GM19438 (cell line): ENCODE results near the gene ZNF433.
"Not testable (repeated sequence)": the region's sequence is repeated elsewhere in the genome, so short reads cannot be mapped to it uniquely, and the experiment has no call there.

Source experiments
- ATAC-seq: cut with Tn5 transposase; IDR thresholded peaks from one replicate; pipeline ENCODE4 v1.9.1; 2021; ENCODE audit warnings: low read depth; ENCODE audit not compliant: unreplicated experiment

The ZNF433 gene

DNA sequence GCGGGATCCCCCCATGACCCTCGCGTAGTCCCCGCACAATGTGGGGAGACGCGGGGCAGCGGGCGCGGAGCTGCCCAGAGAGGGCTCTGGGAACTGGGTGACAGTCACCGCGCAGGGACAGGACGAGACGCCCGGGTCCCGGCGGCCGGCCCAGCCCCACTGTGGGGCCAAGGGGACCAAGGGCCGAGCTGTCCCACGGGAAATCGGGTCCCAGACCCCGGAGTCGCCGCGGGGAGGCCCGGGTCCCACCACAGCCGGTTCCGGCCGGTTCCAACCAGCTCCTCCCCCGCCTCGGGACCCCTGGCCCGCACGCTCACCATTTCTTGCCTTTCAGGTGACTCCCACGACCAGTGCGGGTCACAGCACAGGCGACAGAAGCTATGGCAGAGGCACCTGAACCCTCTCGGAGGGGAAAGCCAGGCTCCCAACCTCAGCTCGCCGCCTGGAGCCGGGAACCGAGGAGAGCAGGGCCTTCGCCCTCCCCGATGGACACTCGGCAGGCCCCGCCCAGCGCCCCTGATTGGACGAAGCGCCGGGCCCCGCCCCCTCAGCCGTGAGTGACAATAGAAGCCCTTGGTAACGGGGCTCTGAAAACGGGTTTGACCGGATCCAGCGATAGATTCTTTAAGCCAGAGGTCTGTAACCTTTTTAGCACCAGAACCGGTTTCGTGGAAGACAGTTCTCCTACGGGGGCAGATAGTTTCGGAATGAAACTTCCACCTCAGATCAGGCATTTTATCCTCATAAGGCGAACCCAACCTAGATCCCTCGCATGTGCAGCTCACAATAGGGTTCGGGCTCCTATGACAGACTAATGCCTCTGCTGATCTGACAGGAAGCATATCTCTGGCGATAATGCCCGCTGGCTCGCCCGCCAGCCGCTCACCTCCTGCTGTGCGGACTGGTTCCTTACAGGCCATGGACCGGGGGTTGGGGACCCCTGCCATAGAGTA, at the start of gene ZNF433:
Gene ZNF433 (minus strand): TSS at position 460 of the 953 bp plus-strand sequence. CDS start 140 bp downstream, at position 320.
- peak; percentile 94 for ATAC-seq

DNA sequence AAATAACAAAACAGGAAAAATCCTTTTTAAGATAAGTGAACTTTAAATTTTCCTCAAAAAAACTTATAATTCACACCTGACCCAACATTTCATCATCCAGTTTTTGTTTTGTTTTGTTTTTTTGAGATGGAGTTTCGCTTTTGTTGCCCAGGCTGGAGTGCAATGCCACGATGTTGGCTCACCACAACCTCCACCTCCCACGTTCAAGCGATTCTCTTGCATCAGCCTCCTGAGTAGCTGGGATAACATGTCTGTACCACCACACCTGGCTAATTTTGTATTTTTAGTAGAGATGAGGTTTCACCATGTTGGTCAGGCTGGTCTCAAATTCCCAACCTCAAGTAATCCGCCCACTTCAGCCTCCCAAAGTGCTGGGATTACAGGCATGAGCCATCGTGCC, 47.9 kb upstream of the ZNF433 start:
- ATAC-seq, result not testable (repeated sequence)

DNA sequence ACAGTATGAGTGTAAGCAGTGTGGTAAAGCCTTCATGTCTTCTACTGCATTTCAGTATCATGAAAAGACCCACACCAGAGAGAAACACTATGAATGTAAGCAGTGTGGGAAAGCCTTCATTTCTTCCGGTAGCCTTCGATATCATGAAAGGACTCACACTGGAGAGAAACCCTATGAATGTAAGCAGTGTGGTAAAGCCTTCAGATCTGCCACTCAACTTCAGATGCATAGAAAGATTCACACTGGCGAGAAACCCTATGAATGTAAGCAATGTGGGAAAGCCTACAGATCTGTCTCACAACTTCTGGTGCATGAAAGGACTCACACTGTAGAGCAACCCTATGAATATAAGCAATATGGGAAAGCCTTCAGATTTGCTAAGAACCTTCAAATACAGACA, 41.9 kb upstream of the ZNF433 start:
- no peak for ATAC-seq

DNA sequence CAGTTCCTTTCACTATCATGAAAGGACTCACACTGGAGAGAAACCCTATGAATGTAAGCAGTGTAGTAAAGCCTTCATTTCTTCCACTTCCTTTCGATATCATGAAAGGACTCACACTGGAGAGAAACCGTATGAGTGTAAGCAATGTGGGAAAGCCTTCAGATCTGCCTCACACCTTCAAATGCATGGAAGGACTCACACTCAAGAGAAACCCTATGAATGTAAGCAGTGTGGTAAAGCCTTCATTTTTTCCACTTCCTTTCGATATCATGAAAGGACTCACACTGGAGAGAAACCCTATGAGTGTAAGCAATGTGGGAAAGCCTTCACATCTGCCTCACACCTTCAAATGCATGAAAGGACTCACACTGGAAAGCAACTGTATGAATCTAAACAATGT, 40.9 kb upstream of the ZNF433 start:
- not testable (repeated sequence) for ATAC-seq

DNA sequence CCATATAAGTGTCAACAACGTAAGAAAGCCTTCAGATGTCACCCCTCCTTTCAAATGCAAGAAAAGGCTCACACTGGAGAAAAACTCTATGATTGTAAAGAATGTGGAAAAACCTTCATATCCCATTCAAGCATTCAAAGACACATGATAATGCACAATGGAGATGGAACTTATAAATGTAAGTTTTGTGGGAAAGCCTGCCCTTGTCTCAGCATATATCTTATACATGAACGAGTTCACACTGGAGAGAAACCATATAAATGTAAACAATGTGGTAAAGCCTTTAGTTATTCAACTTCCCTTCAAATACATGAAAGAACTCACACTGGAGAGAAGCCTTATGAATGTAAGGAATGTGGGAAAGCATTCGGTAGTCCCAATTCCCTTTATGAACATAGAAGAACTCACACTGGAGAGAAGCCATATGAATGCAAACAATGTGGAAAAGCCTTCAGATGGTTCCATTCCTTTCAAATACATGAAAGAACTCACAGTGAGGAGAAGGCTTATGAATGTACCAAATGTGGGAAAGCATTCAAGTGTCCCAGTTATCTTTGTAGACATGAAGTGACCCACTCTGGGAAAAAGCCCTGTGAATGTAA, 40.2 kb upstream of the ZNF433 start:
- no peak for ATAC-seq

DNA sequence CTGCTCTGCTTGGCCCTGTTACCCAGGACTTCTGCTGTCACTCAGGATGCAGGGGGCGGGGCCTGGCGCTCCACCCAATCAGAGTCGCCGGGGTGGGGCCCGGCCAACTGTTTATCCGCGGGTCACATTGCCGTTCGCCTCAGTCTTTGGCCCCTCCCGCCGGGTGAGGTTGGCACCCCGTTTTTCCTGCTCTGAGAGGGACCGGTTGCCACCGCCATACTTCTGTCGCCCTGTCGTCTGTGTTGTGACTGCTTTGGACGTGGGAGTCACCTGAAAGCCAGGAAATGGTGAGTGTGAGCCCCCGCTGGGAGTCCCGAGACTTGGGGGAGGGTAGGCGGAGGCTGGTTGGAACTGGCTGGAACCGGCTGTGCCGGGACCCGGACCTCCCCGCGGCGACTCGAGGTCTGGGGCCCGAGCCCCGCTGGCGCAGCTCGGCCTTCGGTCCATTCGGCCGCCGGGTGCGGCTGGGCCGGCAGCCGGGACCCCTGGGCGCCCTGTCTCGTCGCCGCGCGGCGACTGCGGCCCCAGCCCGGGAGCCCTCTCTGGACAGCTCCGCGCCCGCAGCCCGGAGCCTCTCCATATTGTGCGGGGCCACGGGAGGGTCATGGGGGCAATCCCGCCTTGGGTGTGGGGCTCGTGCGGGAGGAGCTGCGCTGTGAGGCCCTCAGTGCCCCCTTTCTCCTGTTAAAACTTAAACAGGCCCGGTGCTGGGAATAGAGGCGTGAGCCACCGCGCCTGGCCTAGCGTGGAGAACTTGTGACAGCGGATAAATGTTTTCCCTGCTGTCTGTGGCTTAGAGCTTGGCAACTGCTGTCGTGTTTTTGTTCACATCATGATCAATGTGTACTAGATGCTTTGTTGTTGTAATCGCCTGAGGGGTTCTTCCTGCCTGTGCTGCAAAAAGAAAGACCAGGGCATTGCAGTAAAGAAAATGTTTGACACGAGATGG, 29.4 kb upstream of the ZNF433 start, which contains the start of gene ZNF844:
Gene ZNF844 (plus strand): TSS at position 142 of the 949 bp plus-strand sequence. CDS start 143 bp downstream, at position 285.
- ATAC-seq, result peak; percentile 64

DNA sequence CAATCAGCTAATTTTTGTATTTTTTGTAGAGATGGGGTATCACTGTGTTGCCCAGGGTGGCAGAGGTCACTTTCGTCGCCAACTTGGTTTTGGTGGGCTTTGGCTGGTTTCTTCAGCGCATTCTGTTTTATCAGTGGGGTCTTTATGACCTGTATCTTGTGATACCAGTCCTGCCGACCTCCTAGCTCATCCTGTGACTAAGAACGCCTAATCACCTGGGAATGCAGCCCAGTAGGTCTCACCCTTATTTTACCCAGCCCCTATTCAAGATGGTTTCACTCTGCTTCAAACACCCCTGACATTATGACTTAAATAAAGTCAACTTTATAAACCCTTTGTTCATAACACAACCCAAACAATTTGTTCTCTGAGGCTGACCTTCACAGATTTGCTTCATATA, 20.3 kb upstream of the ZNF433 start:
- ATAC-seq, result no peak

DNA sequence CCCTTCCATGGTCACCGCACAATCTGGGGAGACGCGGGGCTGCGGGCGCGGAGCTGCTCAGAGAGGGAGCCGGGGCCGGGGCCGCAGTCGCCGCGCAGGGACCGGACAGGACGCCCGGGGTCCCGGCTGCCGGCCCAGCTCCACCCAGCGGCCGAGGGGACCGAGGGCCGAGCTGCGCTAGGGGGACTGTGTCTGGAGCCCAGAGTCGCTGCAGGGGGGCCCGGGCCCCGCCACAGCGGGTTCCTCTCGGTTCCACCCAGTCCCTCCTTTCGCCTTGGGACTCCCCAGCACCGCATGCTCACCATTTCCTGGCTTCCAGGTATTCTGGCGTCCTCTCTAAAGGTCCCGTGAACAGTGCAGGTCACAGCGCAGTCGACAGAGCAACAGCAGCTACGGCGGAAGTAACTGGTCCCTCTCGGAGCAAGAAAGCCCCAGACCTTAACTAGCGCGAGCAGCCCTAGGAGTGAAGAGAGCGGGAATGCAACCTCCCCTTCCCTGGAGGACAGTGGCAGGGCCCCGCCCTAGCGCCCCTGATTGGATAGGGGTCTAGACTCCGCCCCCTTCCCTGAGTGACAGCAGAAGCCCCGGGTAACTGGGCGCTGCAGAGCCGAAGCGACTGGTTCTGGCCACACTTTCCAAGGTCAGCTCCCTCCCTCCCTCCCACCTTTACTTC, 17.2 kb upstream of the ZNF433 start, which contains the start of gene ZNF878:
Gene ZNF878 (minus strand): TSS at position 465 of the 673 bp plus-strand sequence. CDS start 160 bp downstream, at position 305.
- peak; percentile 75 for ATAC-seq

DNA sequence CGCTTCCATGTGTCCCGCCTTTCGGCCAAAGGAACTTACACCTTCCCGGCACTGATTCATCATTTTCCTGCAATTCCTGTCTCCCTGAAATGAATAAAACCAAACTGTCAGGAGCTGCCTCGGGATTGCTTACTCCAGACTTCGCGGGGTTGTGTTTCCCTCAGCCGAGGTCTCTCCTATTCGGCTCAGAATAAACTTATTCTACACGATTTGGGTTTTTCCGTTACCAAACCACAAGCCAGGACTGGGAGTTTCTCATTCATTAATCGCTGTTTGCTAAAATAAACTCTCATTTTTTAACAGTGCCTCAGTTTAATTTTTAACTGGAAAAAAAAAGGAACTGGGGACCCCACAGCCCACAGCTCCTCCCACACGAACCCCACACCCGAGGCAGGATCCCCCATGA, 16.6 kb upstream of the ZNF433 start:
- no peak for ATAC-seq

DNA sequence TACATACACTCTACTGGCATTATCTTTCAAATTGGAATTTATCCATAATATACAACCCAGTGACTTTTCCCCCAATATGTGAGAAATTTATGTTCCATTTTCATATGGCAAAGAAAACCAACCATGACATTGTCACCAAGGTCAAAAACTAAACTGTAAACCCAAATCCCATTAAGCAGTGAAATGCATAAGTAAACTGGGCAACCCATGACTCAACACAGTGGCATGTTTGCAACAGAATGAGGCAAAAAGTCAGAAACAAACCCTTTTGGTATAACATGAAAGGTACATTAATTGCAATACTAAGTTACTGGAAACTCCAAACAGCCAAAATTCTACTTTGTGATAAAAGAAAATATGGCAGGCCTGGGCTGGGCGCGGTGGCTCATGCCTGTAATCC, 12.4 kb upstream of the ZNF433 start:
- no peak for ATAC-seq

DNA sequence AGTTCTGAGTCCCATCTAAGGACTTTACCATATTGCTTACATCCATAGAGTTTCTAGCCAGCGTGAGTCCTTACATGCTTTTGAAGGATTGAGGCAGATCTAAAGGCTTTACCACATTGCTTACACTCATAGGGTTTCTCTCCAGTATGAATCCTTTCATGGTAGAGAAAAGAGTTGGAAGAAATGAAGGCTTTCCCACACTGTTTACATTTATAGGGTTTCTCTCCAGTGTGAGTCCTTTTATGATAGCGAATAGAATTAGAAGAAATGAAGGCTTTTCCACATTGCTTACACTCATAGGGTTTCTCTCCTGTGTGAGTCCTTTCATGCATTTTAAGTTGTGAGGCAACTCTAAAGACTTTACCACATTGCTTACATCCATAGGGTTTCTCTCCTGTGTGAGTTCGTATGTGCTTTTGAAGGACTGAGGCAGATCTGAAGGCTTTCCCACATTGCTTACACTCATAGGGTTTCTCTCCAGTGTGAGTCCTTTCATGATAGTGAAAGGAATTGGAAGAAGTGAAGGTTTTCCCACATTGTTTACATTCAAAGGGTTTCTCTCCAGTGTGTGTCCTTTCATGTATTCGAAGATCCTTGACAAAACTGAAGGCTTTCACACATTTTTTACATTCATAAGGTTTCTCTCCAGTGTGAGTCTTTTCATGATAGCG, 8.4 kb upstream of the ZNF433 start:
- ATAC-seq, result no peak

DNA sequence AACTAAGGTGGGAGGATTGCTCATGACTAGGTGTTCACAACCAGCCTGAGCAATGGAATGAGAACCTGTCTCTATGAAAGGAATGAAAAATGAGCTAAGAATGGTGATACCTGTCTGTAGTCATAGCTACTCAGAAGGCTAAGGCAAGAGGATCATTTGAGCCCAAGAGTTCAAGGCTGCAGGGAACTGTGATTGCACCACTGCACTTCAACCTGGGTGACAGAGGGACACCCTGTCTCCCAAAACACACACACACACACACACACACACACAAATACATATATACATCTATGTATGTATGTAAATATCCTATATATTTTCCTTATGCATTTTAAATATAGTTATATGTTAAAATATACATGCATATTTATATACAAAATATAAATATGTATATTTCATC, 7.4 kb upstream of the ZNF433 start:
- ATAC-seq, result no peak

DNA sequence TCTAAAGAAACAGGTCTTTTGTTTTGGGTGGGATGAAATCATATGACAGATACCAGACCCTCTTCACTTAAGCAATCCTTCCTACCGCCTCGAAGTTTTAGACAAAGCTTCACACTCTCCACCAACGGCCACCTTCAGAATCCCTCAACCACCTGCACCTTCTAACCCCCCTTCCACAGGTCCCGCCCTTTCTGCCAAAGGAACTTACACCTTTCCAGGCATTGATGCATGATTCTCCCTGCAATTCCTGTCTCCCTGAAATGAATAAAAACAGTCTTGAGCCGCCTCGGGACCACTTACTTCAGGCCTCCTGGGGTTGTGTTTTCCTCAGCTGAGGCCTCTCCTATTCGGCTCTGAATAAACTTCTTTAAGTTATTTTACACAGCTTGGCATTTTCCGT, 859 bp downstream of the ZNF433 start:
- no peak for ATAC-seq

DNA sequence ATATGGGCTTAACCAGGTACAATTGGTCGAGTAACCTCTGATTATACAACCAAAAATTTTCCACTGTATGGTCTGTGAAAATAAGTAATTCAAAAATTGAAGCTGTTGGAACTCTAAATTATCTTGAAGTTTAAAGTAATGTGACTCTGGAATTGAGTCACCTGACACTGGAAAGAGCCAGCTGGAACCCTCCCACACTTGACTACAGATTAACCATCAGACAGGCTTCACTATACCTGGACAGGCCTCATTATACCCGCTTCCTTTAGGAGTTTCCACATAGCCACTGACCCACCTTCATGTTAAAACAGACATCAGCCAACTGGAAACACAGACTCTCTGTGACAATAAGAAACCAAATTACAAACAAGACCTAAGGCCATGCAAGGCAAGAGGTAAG, 1.3 kb downstream of the ZNF433 start:
- ATAC-seq, result no peak

DNA sequence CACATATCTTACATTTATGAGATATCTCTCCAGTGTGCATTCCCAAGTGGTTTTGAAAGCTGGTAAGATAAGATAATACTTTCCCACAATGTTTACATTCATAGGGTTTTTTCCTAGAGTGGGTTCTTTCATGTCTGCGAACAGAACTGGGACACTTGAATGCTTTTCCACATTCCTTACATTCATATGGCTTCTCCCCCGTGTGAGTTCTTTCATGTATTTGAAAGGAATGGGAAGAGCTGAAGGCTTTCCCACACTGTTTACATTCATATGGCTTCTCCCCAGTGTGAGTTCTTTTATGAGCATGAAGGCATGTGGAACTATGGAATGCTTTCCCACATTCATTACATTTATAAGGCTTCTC, 19.7 kb downstream of the ZNF433 start:
- ATAC-seq, result no peak

DNA sequence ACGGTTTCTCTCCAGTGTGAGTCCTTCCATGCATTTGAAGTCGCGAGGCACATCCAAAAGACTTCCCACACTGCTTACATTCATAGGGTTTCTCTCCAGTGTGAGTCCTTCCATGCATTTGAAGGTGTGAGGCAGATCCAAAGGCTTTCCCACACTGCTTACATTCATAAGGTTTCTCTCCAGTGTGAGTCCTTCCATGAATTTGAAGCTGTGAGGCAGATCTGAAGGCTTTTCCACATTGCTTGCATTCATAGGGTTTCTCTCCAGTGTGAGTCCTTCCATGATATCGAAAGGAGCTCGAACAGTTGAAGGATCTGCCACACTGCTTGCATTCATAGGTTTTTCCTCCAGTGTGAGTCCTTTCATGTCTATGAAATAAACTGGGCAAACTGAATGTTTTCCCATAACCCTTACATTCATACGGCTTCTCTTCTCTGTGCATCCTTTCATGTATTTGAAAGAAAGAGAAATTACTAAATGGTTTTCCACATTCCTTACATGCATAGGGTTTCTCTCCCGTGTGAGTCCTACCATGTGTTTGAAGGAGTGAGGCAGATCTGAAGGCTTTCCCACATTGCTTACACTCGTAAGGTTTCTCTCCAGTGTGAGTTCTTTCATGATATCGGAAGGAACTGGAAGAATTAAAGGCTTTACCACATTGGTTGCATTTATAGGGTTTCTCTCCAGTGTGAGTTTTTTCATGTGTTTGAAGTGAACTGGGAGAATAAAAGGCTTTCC, 20.3 kb downstream of the ZNF433 start:
- ATAC-seq, result no peak

DNA sequence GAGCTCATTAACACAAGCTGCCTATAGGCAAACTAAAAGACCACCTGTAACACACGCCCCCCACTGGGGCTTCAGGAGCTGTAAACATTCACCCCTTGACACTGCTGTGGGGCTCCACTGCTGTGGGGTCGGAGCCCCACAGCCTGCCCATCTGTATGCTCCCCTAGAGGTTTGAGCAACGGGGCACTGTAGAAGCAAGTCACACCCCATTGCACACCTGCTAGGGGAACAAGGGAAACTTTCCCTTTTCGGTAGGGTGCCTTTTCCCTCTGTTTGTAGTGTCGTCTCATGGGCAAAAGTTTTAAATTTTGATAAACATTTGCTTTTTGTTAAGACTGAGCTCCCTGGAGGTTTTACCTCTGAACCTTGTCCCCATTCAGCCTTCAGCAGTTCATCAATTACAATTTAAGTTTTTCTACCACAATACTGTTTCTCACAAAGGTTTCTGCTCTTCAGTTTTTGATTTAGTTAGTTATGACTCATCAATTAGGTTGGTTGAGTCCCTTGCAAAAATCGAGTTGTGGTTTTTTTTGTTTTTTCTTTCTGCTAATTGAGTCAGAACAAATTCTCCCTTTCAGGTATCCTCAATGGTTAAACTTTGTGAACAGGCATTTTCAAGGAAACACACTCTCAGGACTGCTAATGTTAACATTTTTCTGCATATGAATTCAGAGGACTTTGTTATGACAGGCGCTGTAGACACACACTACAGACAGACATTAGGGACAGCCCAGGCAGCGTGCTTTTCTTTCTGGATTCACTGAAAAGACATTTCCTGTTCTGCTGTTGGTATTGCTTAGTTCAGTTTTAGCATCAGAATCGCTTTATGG, 35.1 kb downstream of the ZNF433 start:
- no peak for ATAC-seq

DNA sequence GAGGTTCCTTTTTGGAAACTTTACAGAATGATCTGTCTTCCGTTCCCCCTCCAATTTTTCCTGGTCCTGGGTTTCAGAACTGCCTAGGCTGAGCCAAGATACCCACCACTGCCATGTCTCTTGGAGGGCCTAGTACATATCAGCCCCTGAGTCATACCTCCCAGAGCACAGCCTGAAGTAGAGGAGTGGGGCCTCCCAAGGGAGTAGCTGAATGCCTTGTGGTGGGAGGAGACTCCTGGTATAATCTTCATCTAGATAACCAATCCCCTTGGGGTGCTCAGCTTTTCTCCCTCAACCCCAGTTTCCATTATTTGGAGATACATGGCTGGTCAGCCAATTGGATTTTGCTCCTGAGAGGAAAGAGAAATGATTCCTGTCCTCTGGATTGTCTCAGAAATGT, 40.3 kb downstream of the ZNF433 start:
- no peak for ATAC-seq
